Panc1 (cell line): Measurements from ENCODE around the gene MRPL42. TPM values are rescaled to one million over a fixed set of nuclear protein-coding genes. Genes with fewer than 3 reads are reported as not detected.
A peak's percentile ranks its signal among the peaks of the same experiment; 100 is the strongest.

ENCODE experiments used
- ATAC-seq: fragments of 200-7000 bp; cut with Tn5 transposase; 2 replicates; pipeline ENCODE4 v1.9.1; 2020; ENCODE audit warnings: mild to moderate bottlenecking, moderate library complexity
- BruUV-seq: library from RNA; stranded (reverse); fragments of 400-500 nt; replicated peaks from 2 replicates; lab custom pipeline; 2021; lab: Mats Ljungman, UMichigan
- CTCF ChIA-PET: fragments of 300-600 bp; sonication (Branson Sonifier 250); formaldehyde crosslinking; loops from one replicate; lab custom pipeline; 2022; ENCODE audit warnings: antibody characterized with exemption; lab: Charles Lee
- POLR2A ChIA-PET: fragments of 300-600 bp; sonication (Branson Sonifier 250); formaldehyde crosslinking; loops from one replicate; lab custom pipeline; 2022; ENCODE audit warnings: antibody characterized with exemption; lab: Charles Lee
- DNase-seq: peaks from one replicate; pipeline ENCODE4 v3.0.0-alpha.2; 2010; ENCODE audit warnings: low read depth, low spot score
- H3K27ac ChIP-seq: 2 replicates; pipeline ENCODE4 v1.5.1; 2011; ENCODE audit warnings: mild to moderate bottlenecking, low read length, inconsistent platforms
- H3K27me3 ChIP-seq: fragments of 200-500 bp; sonication (Bioruptor generic); 2 replicates; pipeline ENCODE4 v1.6.0; 2014; ENCODE audit warnings: low read length, inconsistent platforms; ENCODE audit not compliant: control insufficient read depth, insufficient read depth
- H3K36me3 ChIP-seq: fragments of 200-500 bp; sonication (Bioruptor generic); 2 replicates; pipeline ENCODE4 v1.5.1; 2014; ENCODE audit warnings: inconsistent platforms, mild to moderate bottlenecking, low read length, moderate library complexity; ENCODE audit not compliant: control insufficient read depth, insufficient read depth
- H3K4me1 ChIP-seq: 2 replicates; pipeline ENCODE4 v1.5.1; 2011; ENCODE audit warnings: inconsistent platforms, mild to moderate bottlenecking, low read length, moderate library complexity; ENCODE audit not compliant: control insufficient read depth, insufficient read depth
- H3K4me3 ChIP-seq, 2 experiments: 2 replicates each; pipeline ENCODE4 v1.5.1; 2011 to 2012; ENCODE audit warnings: low read depth in 2 of 2, low read length in 2 of 2, mild to moderate bottlenecking in 2 of 2, inconsistent platforms in 1 of 2, moderate library complexity in 1 of 2
- H3K9me3 ChIP-seq: fragments of 200-500 bp; sonication (Bioruptor generic); 2 replicates; pipeline ENCODE4 v1.5.1; 2014; ENCODE audit warnings: low read depth, mild to moderate bottlenecking, inconsistent platforms, low read length, moderate library complexity; ENCODE audit not compliant: control insufficient read depth, insufficient read depth
- CTCF ChIP-seq: fragments of 450-650 bp; IDR thresholded peaks from 2 replicates; pipeline ENCODE4 v1.5.1; 2017; ENCODE audit warnings: mild to moderate bottlenecking
- POLR2AphosphoS5 ChIP-seq: IDR thresholded peaks from 2 replicates; pipeline ENCODE4 v1.6.1; 2012; ENCODE audit warnings: mild to moderate bottlenecking, low read depth, low read length, moderate library complexity
- REST ChIP-seq, 2 experiments: IDR thresholded peaks; 2 replicates each; pipeline ENCODE4 v1.6.1; 2011 to 2012; ENCODE audit warnings: low read depth in 2 of 2, control low read depth in 1 of 2, low read length in 1 of 2, mild to moderate bottlenecking in 1 of 2, moderate library complexity in 1 of 2; ENCODE audit not compliant: insufficient read depth in 1 of 2
- SIN3A ChIP-seq: IDR thresholded peaks from 2 replicates; pipeline ENCODE4 v1.6.1; 2012; ENCODE audit warnings: low read depth, mild to moderate bottlenecking, low read length, moderate library complexity, borderline replicate concordance; ENCODE audit not compliant: insufficient read depth
- TCF7L2 ChIP-seq: IDR thresholded peaks from 2 replicates; pipeline ENCODE4 v1.6.1; 2011; ENCODE audit warnings: mild to moderate bottlenecking, low read depth, low read length, inconsistent platforms
- in situ Hi-C: cut with HindIII; loops from 2 replicates; pipeline ENCODE4 v1.10.0; 2016; ENCODE audit warnings: low sequenced_read_pairs, low pct_unique_long_range_greater_than_20kb
- intact Hi-C: fragments of 100-400 bp; cut with micrococcal nuclease; formaldehyde crosslinking; loops from one replicate; pipeline ENCODE4 v1.10.0; 2022; ENCODE audit not compliant: unreplicated experiment
- total RNA-seq: library from RNA; stranded (reverse); gene quantifications from one replicate; pipeline ENCODE4 v1.2.1, GENCODE V29; 2021; ENCODE audit not compliant: unreplicated experiment

The MRPL42 gene
- total RNA-seq, 1 experiment from 2014 or later = 92.4 TPM

- ATAC-seq (peak; percentile 36; the same call in 1 of the 2 replicates), DNase-seq (no peak)
- H3K9me3 ChIP-seq = no peaks in the 10 kb centered on the region
- TF ChIP-seq CTCF (no peak), POLR2AphosphoS5 (no peak), SIN3A (no peak), TCF7L2 (no peak), REST (IDR thresholded peaks at IDR 0.05; ENCODE audit: insufficient read depth in 1 of 2, low read depth in 2 of 2, low read length in 1 of 2) (no peak)
- no peaks in the 10 kb centered on the region for H3K36me3 ChIP-seq
- CTCF ChIA-PET = no interaction called here
- no TSS peak for BruUV-seq
- H3K4me1 ChIP-seq = no peaks in the 10 kb centered on the region
- no peak overlapping the region for H3K4me3 ChIP-seq
- H3K27ac ChIP-seq = no peak overlapping the region
- no peaks in the 10 kb centered on the region for H3K27me3 ChIP-seq
- in situ Hi-C loops (no loop called here), intact Hi-C loops (no loop called here)
- POLR2A ChIA-PET = no interaction called here
These were observed 59.6 kb downstream of the MRPL42 start for GRCh38 chr12:93526786-93527428.

GRCh38 chr12:93530358-93530757 is 63.0 kb downstream of the MRPL42 start:
- POLR2A ChIA-PET = no interaction called here
- in situ Hi-C loops = no loop called here
- CTCF ChIA-PET = no interaction called here

More at GRCh38 chr12:93530358-93530757, 63.0 kb downstream of the MRPL42 start:
- Histone ChIP-seq H3K27me3 (no peaks in the 10 kb centered on the region), H3K36me3 (no peaks in the 10 kb centered on the region), H3K27ac (no peak overlapping the region), H3K9me3 (no peaks in the 10 kb centered on the region), H3K4me1 (no peaks in the 10 kb centered on the region), H3K4me3 (no peak overlapping the region)
- no TSS peak for BruUV-seq
- intact Hi-C loops = no loop called here
- ATAC-seq = no peak
- TF ChIP-seq REST (IDR thresholded peaks at IDR 0.05; ENCODE audit: insufficient read depth in 1 of 2, low read depth in 2 of 2, low read length in 1 of 2) (no peak), SIN3A (no peak), CTCF (no peak), TCF7L2 (no peak), POLR2AphosphoS5 (no peak)
- no peak for DNase-seq
